GM18498 (cell line): ENCODE measurements around the gene PRR15L.
A peak's percentile ranks its signal among the peaks of the same experiment; 100 is the strongest.
"Not testable (repeated sequence)": the region's sequence is repeated elsewhere in the genome, so short reads cannot be mapped to it uniquely, and the experiment has no call there.

Source experiments
- ATAC-seq: cut with Tn5 transposase; IDR thresholded peaks from one replicate; pipeline ENCODE4 v1.9.1; 2021; ENCODE audit warnings: mild to moderate bottlenecking, moderate library complexity; ENCODE audit not compliant: unreplicated experiment

Gene PRR15L

GRCh38 chr17:47941246-47942095 lies 16.2 kb downstream of the PRR15L start, which contains the start of gene PNPO:
Gene PNPO, plus strand, starts transcription at chr17:47941571. Its CDS starts 105 bp downstream, at chr17:47941676.
- ATAC-seq, result peak; percentile 92

- no peak for ATAC-seq
Observed at GRCh38 chr17:47937941-47938340, 19.7 kb downstream of the PRR15L start.

GRCh38 chr17:47935961-47936360 lies 21.7 kb downstream of the PRR15L start:
- ATAC-seq, result no peak

GRCh38 chr17:47935468-47935867 lies 22.2 kb downstream of the PRR15L start:
- ATAC-seq, result not testable (repeated sequence)

GRCh38 chr17:47934856-47935255 lies 22.8 kb downstream of the PRR15L start:
- ATAC-seq, result no peak

- no peak for ATAC-seq
Observed at GRCh38 chr17:47931848-47932247, 25.8 kb downstream of the PRR15L start.

GRCh38 chr17:47929218-47930000 lies 28.3 kb downstream of the PRR15L start:
- no peak for ATAC-seq

GRCh38 chr17:47928415-47928814 lies 29.3 kb downstream of the PRR15L start:
- no peak for ATAC-seq

GRCh38 chr17:47927821-47928400 lies 29.8 kb downstream of the PRR15L start:
- no peak for ATAC-seq

- no peak for ATAC-seq
Observed at GRCh38 chr17:47925678-47925988, 32.0 kb downstream of the PRR15L start.

GRCh38 chr17:47924785-47925677 lies 32.7 kb downstream of the PRR15L start:
- ATAC-seq, result no peak

GRCh38 chr17:47919889-47920288 lies 37.8 kb downstream of the PRR15L start:
- not testable (repeated sequence) for ATAC-seq

GRCh38 chr17:47918991-47919390 lies 38.7 kb downstream of the PRR15L start:
- no peak for ATAC-seq

- ATAC-seq, result no peak
Observed at GRCh38 chr17:47918006-47918405, 39.7 kb downstream of the PRR15L start.

- no peak for ATAC-seq
Observed at GRCh38 chr17:47917581-47917980, 40.1 kb downstream of the PRR15L start.

- ATAC-seq, result no peak
Observed at GRCh38 chr17:47916489-47917208, 41.0 kb downstream of the PRR15L start.

GRCh38 chr17:47915776-47916398 lies 41.8 kb downstream of the PRR15L start:
- ATAC-seq, result no peak

- ATAC-seq, result no peak
Observed at GRCh38 chr17:47914306-47914948, 43.3 kb downstream of the PRR15L start.

- no peak for ATAC-seq
Observed at GRCh38 chr17:47913050-47913449, 44.6 kb downstream of the PRR15L start.
